Measurements from ENCODE around the gene ACAA1. TPM values are rescaled to one million over a fixed set of nuclear protein-coding genes. Genes with fewer than 3 reads are reported as not detected.

ACAA1 gene
- total RNA-seq, 2 experiments from 2014 or later = 13.3 to 50.3 TPM

- intact Hi-C loops (cut with micrococcal nuclease; ENCODE audit: unreplicated experiment) = no loop called here
- Histone ChIP-seq H3K9me3 (ENCODE audit: low read length) (no peaks in the 10 kb centered on the region), H3K4me1 (ENCODE audit: insufficient read depth, low read length, poor library complexity, severe bottlenecking) (no peaks in the 10 kb centered on the region), H3K27ac (ENCODE audit: low read depth, low read length, poor library complexity, severe bottlenecking) (no peak overlapping the region), H3K4me3 (ENCODE audit: low read depth, low read length, poor library complexity, severe bottlenecking) (no peak overlapping the region), H4K20me1 (ENCODE audit: insufficient read depth, low read length) (no peaks in the 10 kb centered on the region), H3K9me2 (ENCODE audit: insufficient read depth, low read length) (no peaks in the 10 kb centered on the region), H3K4me2 (ENCODE audit: low read length) (no peak overlapping the region), H3K79me2 (ENCODE audit: insufficient read depth, low read depth, low read length) (no peaks in the 10 kb centered on the region), H2AFZ (ENCODE audit: low read length) (no peak overlapping the region), H3K36me3 (ENCODE audit: insufficient read depth, low read length) (no peaks in the 10 kb centered on the region)
- DNase-seq (ENCODE audit: low spot score) = no peak
- CTCF ChIA-PET (ENCODE audit: unreplicated experiment) = no interaction called here
- POLR2A ChIA-PET = interaction anchor here (0.9 to 3.1 kb wide), 2 partner anchors 11 to 13 kb away, joined by 3 to 19 read pairs; partner anchors contain the start of gene OXSR1
- no TSS peak for BruUV-seq (replicated peaks)
- TF ChIP-seq CTCF (conservative IDR thresholded peaks at IDR 0.05; ENCODE audit: low read length) (no peak), EZH2phosphoT487 (IDR thresholded peaks at IDR 0.05; ENCODE audit: borderline replicate concordance, low read depth, low read length) (no peak)
These were observed 16.3 kb upstream of the ACAA1 start for GRCh38 chr3:38153221-38153620.

- Histone ChIP-seq H4K20me1 (ENCODE audit: insufficient read depth, low read length) (no peaks in the 10 kb centered on the region), H3K36me3 (ENCODE audit: insufficient read depth, low read length) (no peaks in the 10 kb centered on the region), H3K4me1 (ENCODE audit: insufficient read depth, low read length, poor library complexity, severe bottlenecking) (no peaks in the 10 kb centered on the region), H3K9me2 (ENCODE audit: insufficient read depth, low read length) (no peaks in the 10 kb centered on the region), H3K79me2 (ENCODE audit: insufficient read depth, low read depth, low read length) (no peaks in the 10 kb centered on the region), H2AFZ (ENCODE audit: low read length) (no peak overlapping the region), H3K27ac (ENCODE audit: low read depth, low read length, poor library complexity, severe bottlenecking) (no peak overlapping the region), H3K4me2 (ENCODE audit: low read length) (no peak overlapping the region), H3K9me3 (ENCODE audit: low read length) (0 out of 2 replicates have a peak, but pooled peaks cover 3% of the 10 kb centered on the region), H3K4me3 (ENCODE audit: low read depth, low read length, poor library complexity, severe bottlenecking) (no peak overlapping the region)
- no peak for DNase-seq (ENCODE audit: low spot score)
- TF ChIP-seq CTCF (conservative IDR thresholded peaks at IDR 0.05; ENCODE audit: low read length) (no peak), EZH2phosphoT487 (IDR thresholded peaks at IDR 0.05; ENCODE audit: borderline replicate concordance, low read depth, low read length) (no peak)
- POLR2A ChIA-PET = interaction anchor here (0.9 to 3.1 kb wide), 2 partner anchors 12 to 13 kb away, joined by 3 to 19 read pairs; partner anchors contain the start of gene OXSR1
- BruUV-seq (replicated peaks) = no TSS peak
- intact Hi-C loops (cut with micrococcal nuclease; ENCODE audit: unreplicated experiment) = no loop called here
- CTCF ChIA-PET (ENCODE audit: unreplicated experiment) = no interaction called here
These were observed 15.7 kb upstream of the ACAA1 start for GRCh38 chr3:38152609-38153008.

GRCh38 chr3:38151667-38152265 lies 14.8 kb upstream of the ACAA1 start:
- POLR2A ChIA-PET = interaction anchor here (0.7 to 3.1 kb wide), 2 partner anchors 12 to 81 kb away, joined by 3 to 19 read pairs; partner anchors contain the start of gene OXSR1
- no peaks in the 10 kb centered on the region for H4K20me1 ChIP-seq (ENCODE audit: insufficient read depth, low read length)
- no peaks in the 10 kb centered on the region for H3K9me2 ChIP-seq (ENCODE audit: insufficient read depth, low read length)
- H3K4me2 ChIP-seq (ENCODE audit: low read length) = no peak overlapping the region
- H2AFZ ChIP-seq (ENCODE audit: low read length) = no peak overlapping the region
- no peaks in the 10 kb centered on the region for H3K4me1 ChIP-seq (ENCODE audit: insufficient read depth, low read length, poor library complexity, severe bottlenecking)
- intact Hi-C loops (cut with micrococcal nuclease; ENCODE audit: unreplicated experiment) = no loop called here
- H3K36me3 ChIP-seq (ENCODE audit: insufficient read depth, low read length) = no peaks in the 10 kb centered on the region
- TF ChIP-seq EZH2phosphoT487 (IDR thresholded peaks at IDR 0.05; ENCODE audit: borderline replicate concordance, low read depth, low read length) = no peak
- TF ChIP-seq CTCF (conservative IDR thresholded peaks at IDR 0.05; ENCODE audit: low read length) = no peak
- no TSS peak for BruUV-seq (replicated peaks)
- H3K9me3 ChIP-seq (ENCODE audit: low read length) = peaks cover 11% of the 10 kb centered on the region
- CTCF ChIA-PET (ENCODE audit: unreplicated experiment) = no interaction called here
- no peak for DNase-seq (ENCODE audit: low spot score)
- H3K79me2 ChIP-seq (ENCODE audit: insufficient read depth, low read depth, low read length) = no peaks in the 10 kb centered on the region
- no peak overlapping the region for H3K27ac ChIP-seq (ENCODE audit: low read depth, low read length, poor library complexity, severe bottlenecking)
- H3K4me3 ChIP-seq (ENCODE audit: low read depth, low read length, poor library complexity, severe bottlenecking) = no peak overlapping the region

Measured in OCI-LY7 (cell line).